Panc1 (cell line): Measurements from ENCODE around the gene HSD17B2. TPM values are rescaled to one million over a fixed set of nuclear protein-coding genes. Genes with fewer than 3 reads are reported as not detected.

Experiments
- ATAC-seq: fragments of 200-7000 bp; cut with Tn5 transposase; 2 replicates; pipeline ENCODE4 v1.9.1; 2020; ENCODE audit warnings: mild to moderate bottlenecking, moderate library complexity
- BruUV-seq: library from RNA; stranded (reverse); fragments of 400-500 nt; replicated peaks from 2 replicates; lab custom pipeline; 2021; lab: Mats Ljungman, UMichigan
- CTCF ChIA-PET: fragments of 300-600 bp; sonication (Branson Sonifier 250); formaldehyde crosslinking; loops from one replicate; lab custom pipeline; 2022; ENCODE audit warnings: antibody characterized with exemption; lab: Charles Lee
- POLR2A ChIA-PET: fragments of 300-600 bp; sonication (Branson Sonifier 250); formaldehyde crosslinking; loops from one replicate; lab custom pipeline; 2022; ENCODE audit warnings: antibody characterized with exemption; lab: Charles Lee
- DNase-seq: peaks from one replicate; pipeline ENCODE4 v3.0.0-alpha.2; 2010; ENCODE audit warnings: low read depth, low spot score
- H3K27ac ChIP-seq: 2 replicates; pipeline ENCODE4 v1.5.1; 2011; ENCODE audit warnings: mild to moderate bottlenecking, low read length, inconsistent platforms
- H3K27me3 ChIP-seq: fragments of 200-500 bp; sonication (Bioruptor generic); 2 replicates; pipeline ENCODE4 v1.6.0; 2014; ENCODE audit warnings: low read length, inconsistent platforms; ENCODE audit not compliant: control insufficient read depth, insufficient read depth
- H3K36me3 ChIP-seq: fragments of 200-500 bp; sonication (Bioruptor generic); 2 replicates; pipeline ENCODE4 v1.5.1; 2014; ENCODE audit warnings: inconsistent platforms, mild to moderate bottlenecking, low read length, moderate library complexity; ENCODE audit not compliant: control insufficient read depth, insufficient read depth
- H3K4me1 ChIP-seq: 2 replicates; pipeline ENCODE4 v1.5.1; 2011; ENCODE audit warnings: inconsistent platforms, mild to moderate bottlenecking, low read length, moderate library complexity; ENCODE audit not compliant: control insufficient read depth, insufficient read depth
- H3K4me3 ChIP-seq, 2 experiments: 2 replicates each; pipeline ENCODE4 v1.5.1; 2011 to 2012; ENCODE audit warnings: low read depth in 2 of 2, low read length in 2 of 2, mild to moderate bottlenecking in 2 of 2, inconsistent platforms in 1 of 2, moderate library complexity in 1 of 2
- H3K9me3 ChIP-seq: fragments of 200-500 bp; sonication (Bioruptor generic); 2 replicates; pipeline ENCODE4 v1.5.1; 2014; ENCODE audit warnings: low read depth, mild to moderate bottlenecking, inconsistent platforms, low read length, moderate library complexity; ENCODE audit not compliant: control insufficient read depth, insufficient read depth
- CTCF ChIP-seq: fragments of 450-650 bp; IDR thresholded peaks from 2 replicates; pipeline ENCODE4 v1.5.1; 2017; ENCODE audit warnings: mild to moderate bottlenecking
- POLR2AphosphoS5 ChIP-seq: IDR thresholded peaks from 2 replicates; pipeline ENCODE4 v1.6.1; 2012; ENCODE audit warnings: mild to moderate bottlenecking, low read depth, low read length, moderate library complexity
- REST ChIP-seq, 2 experiments: IDR thresholded peaks; 2 replicates each; pipeline ENCODE4 v1.6.1; 2011 to 2012; ENCODE audit warnings: low read depth in 2 of 2, control low read depth in 1 of 2, low read length in 1 of 2, mild to moderate bottlenecking in 1 of 2, moderate library complexity in 1 of 2; ENCODE audit not compliant: insufficient read depth in 1 of 2
- SIN3A ChIP-seq: IDR thresholded peaks from 2 replicates; pipeline ENCODE4 v1.6.1; 2012; ENCODE audit warnings: low read depth, mild to moderate bottlenecking, low read length, moderate library complexity, borderline replicate concordance; ENCODE audit not compliant: insufficient read depth
- TCF7L2 ChIP-seq: IDR thresholded peaks from 2 replicates; pipeline ENCODE4 v1.6.1; 2011; ENCODE audit warnings: mild to moderate bottlenecking, low read depth, low read length, inconsistent platforms
- in situ Hi-C: cut with HindIII; loops from 2 replicates; pipeline ENCODE4 v1.10.0; 2016; ENCODE audit warnings: low sequenced_read_pairs, low pct_unique_long_range_greater_than_20kb
- intact Hi-C: fragments of 100-400 bp; cut with micrococcal nuclease; formaldehyde crosslinking; loops from one replicate; pipeline ENCODE4 v1.10.0; 2022; ENCODE audit not compliant: unreplicated experiment
- total RNA-seq: library from RNA; stranded (reverse); gene quantifications from one replicate; pipeline ENCODE4 v1.2.1, GENCODE V29; 2021; ENCODE audit not compliant: unreplicated experiment

The HSD17B2 gene
- total RNA-seq, 1 experiment from 2014 or later: 0.41 TPM

- TF ChIP-seq TCF7L2: no peak
- TF ChIP-seq CTCF: no peak
- no peak for TF ChIP-seq REST (IDR thresholded peaks at IDR 0.05; ENCODE audit: insufficient read depth in 1 of 2, low read depth in 2 of 2, low read length in 1 of 2)
- TF ChIP-seq POLR2AphosphoS5: no peak
- no peak for TF ChIP-seq SIN3A
- Histone ChIP-seq H3K27ac (no peak overlapping the region), H3K4me1 (no peaks in the 10 kb centered on the region), H3K9me3 (no peaks in the 10 kb centered on the region), H3K4me3 (no peak overlapping the region), H3K27me3 (peaks cover 2% of the 10 kb centered on the region; the same call in 1 of the 2 replicates), H3K36me3 (no peaks in the 10 kb centered on the region)
- ChIA-PET CTCF (no interaction called here), POLR2A (no interaction called here)
- BruUV-seq: no TSS peak
- intact Hi-C loops: no loop called here
- no peak for ATAC-seq
- in situ Hi-C loops: no loop called here
- DNase-seq: no peak
Measured at GRCh38 chr16:82050506-82050905, 15.5 kb downstream of the HSD17B2 start.

GRCh38 chr16:82050909-82051357, 15.9 kb downstream of the HSD17B2 start:
- no peak for TF ChIP-seq REST (IDR thresholded peaks at IDR 0.05; ENCODE audit: insufficient read depth in 1 of 2, low read depth in 2 of 2, low read length in 1 of 2)
- TF ChIP-seq CTCF: no peak
- TF ChIP-seq SIN3A: no peak
- TF ChIP-seq POLR2AphosphoS5: no peak
- no peak for TF ChIP-seq TCF7L2
- DNase-seq (no peak), ATAC-seq (no peak)
- Histone ChIP-seq H3K9me3 (no peaks in the 10 kb centered on the region), H3K36me3 (no peaks in the 10 kb centered on the region), H3K4me3 (no peak overlapping the region), H3K27ac (no peak overlapping the region), H3K27me3 (peaks cover 2% of the 10 kb centered on the region), H3K4me1 (no peaks in the 10 kb centered on the region)
- CTCF ChIA-PET: no interaction called here
- intact Hi-C loops: no loop called here
- POLR2A ChIA-PET: no interaction called here
- in situ Hi-C loops: no loop called here
- BruUV-seq: no TSS peak
